HG02759 (cell line): ENCODE data around the gene ERICH6.

ENCODE experiments used
- ATAC-seq: cut with Tn5 transposase; IDR thresholded peaks from one replicate; pipeline ENCODE4 v1.9.1; 2021; ENCODE audit warnings: mild to moderate bottlenecking, moderate library complexity; ENCODE audit not compliant: unreplicated experiment

ERICH6 gene

DNA sequence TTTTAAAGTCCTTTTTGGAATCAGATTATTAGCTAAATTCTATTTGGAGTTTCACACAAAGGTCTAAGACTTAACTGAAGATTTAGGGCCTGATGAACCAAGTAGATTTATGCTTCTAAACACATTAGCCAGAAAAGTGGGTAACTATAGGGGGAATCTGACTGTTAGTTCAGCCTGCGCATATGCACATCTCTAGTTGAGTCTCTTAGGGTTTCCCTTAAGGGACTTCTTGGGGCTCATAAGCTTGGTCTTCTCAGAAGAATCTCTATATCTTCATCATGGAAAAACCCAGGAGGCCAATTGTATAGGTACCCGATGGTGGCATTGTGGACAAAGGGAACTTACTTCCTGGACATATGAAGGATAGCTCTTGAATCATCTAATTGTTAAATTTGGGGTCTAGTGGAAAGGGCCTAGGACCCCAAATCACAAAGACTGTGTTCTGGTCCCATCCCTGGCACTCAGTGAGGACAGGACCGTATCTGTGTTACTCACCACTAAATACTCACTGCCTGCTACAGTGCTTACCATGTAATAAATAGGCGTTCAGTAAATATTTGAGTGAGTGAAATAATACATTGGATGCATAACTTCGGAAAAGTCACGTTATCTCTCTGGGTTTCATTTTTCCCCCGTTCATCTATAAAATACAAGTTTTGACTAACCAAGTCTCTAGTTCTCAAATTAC is 83.6 kb downstream of the ERICH6 start:
- ATAC-seq = no peak

DNA sequence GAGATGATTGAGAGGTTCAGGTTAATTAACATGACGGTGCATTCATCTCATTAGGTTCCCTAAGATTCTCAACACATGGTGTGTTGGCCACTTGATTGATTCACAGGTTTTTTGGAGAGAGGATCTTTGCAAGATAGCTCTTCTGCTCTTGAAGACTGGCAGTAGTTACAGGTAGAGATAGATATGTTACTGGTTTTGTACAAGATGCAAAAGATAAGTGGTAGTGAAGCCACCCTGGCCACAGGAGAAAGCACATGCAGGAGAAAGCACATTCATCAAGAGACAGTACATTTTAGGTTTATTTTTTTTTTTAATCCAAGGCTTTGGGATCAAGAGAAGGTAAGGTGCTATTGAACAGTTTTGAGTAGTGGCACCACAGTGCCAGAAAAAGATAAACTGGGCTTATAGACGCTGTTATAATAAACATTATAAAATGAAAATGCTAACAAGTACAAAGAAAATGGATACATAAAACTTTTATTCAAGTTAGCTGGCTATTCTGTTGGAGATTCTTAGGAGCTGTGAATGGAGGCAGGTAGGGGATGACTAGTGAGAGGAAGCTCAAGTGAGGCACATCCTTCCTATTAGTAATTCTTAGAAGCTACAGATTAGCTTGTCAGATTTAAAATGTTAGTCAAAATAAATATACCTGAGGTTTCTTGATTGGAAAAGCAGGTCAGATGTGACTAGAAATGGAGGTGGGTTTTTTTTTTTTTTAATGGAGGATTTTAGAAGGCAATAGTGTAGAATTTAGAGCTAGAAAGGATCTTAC is 89.8 kb downstream of the ERICH6 start:
- no peak for ATAC-seq

DNA sequence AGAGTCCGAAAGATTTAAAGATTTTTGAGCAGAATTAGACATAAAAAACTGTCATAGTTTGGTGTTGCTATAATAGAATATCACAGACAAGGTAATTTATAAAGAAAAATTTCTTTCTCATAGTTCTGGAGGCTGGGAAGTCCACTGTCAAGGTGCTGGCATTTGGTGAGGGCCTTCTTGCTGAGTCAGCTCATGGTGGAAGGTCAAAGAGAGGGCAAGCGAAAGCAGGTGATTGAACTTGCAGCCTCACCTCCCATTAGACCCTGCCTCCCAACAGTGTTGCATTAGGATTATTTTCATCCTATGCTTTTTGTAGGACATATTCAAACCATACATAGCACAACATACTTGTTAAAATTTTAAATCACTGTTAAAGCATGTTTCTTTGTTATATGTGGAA is 90.7 kb downstream of the ERICH6 start:
- ATAC-seq = no peak

DNA sequence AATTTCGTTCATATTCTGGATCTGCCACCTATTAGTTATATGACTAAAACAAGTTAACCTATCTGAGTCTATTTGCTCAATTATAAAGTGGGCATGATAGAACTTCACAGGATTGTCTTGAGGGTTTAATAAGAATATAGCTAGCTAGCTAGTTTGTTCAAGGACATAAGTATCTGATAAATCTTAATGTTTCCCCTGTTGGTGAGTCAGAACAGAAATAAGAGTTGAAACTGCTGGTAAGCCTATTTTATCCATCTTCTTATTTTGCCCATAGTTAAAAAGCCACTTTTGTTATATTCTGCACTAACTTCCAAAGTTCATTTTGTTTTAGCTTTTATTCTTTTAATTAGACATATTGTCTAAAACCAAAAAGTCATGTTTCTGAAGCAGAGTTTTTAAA is 91.2 kb downstream of the ERICH6 start:
- no peak for ATAC-seq

DNA sequence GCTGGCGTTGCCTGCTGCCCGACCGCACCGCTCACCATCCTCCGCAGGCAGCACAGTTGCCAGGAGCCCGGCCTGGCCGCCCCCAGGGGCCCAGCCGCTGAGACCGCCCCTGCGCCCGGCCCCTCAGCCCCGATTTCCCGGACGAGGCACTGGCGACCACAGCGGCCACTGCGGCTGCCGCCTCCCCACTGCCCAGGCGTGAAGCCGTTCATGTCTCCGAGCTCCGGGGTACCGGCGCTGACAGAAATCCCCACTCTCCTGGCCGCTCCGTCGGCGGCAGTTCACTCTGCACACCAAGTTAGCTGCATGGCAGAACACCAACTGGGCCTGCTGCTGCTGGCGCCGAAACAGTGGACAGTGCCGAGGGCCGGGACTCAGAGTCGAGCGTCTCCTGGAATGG is 92.1 kb downstream of the ERICH6 start:
- no peak for ATAC-seq

DNA sequence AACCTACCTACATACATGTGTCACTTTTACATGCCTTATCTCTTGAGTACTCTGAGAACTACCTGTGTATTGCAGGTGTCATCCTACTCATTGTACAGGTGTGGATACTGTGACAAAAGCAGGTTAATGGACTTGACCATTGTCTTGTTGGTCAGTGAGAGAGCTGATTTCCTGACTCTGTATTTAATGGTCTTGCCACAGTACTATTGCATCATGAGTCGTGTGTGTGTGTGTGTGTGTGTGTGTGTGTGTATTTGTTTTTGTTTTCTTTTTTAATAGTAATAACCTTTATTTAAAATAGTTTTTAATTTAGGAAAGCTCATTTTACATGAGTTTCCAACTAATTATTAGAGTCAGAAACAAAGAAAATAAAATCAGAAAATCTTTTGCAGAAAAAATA is 92.9 kb downstream of the ERICH6 start:
- ATAC-seq = no peak

DNA sequence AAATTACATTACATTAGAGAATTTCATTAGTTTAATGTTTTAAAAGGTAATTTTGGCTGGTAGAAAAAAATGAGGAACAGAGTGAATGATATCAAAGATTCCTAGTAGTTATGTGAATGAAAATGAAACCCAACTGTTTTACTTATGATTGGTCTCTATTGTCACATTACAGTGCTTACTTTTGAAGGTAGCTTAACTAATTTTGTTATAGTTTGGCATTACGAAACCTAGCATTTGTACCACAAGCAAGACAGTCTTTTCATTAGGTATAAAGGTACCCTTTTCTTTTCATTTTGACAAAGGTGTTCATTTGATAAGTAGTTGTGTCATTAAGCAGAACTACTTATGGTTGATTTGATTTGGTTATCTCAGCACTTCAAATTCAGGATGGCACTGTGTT is 93.7 kb downstream of the ERICH6 start:
- no peak for ATAC-seq
